T-helper 2 cell treated with Interferon-gamma antibody and Interleukin-4, amounts not matched to agents 5 μg/mL and 100 μg/mL, for 36 hours (primary cell): ENCODE measurements around the gene MKRN2.
"Not testable (repeated sequence)": the region's sequence is repeated elsewhere in the genome, so short reads cannot be mapped to it uniquely, and the experiment has no call there.

ENCODE experiments used
- DNase-seq: peaks from one replicate; pipeline ENCODE4 v3.0.0; 2021; ENCODE audit warnings: low spot score
- H3K27ac Mint-ChIP-seq: one replicate; pipeline ENCODE4 v1.8.0; 2021; ENCODE audit warnings: mild to moderate bottlenecking, mixed read lengths
- H3K27me3 Mint-ChIP-seq: one replicate; pipeline ENCODE4 v1.8.0; 2021; ENCODE audit warnings: low read depth, mixed read lengths
- H3K36me3 Mint-ChIP-seq: one replicate; pipeline ENCODE4 v1.8.0; 2021; ENCODE audit warnings: low read depth, mixed read lengths
- H3K4me1 Mint-ChIP-seq: one replicate; pipeline ENCODE4 v1.8.0; 2021; ENCODE audit warnings: low read depth, mixed read lengths
- H3K4me3 Mint-ChIP-seq: one replicate; pipeline ENCODE4 v1.8.0; 2022; ENCODE audit warnings: mild to moderate bottlenecking, moderate library complexity, mixed read lengths
- H3K9me3 Mint-ChIP-seq: one replicate; pipeline ENCODE4 v1.8.0; 2021; ENCODE audit warnings: mixed read lengths

Gene MKRN2

GRCh38 chr3:12615266-12615665 is 58.4 kb downstream of the MKRN2 start:
- DNase-seq, result no peak
- Mint-ChIP-seq H3K27ac (peak overlapping the region; percentile 15), H3K27me3 (no peaks in the 10 kb centered on the region), H3K4me1 (peaks cover 31% of the 10 kb centered on the region), H3K9me3 (no peaks in the 10 kb centered on the region), H3K36me3 (peaks cover 32% of the 10 kb centered on the region), H3K4me3 (no peak overlapping the region)

GRCh38 chr3:12618426-12618825 is 61.5 kb downstream of the MKRN2 start:
- no peaks in the 10 kb centered on the region for H3K27me3 Mint-ChIP-seq
- H3K4me1 Mint-ChIP-seq, result peaks cover 31% of the 10 kb centered on the region
- no peak overlapping the region for H3K4me3 Mint-ChIP-seq
- no peaks in the 10 kb centered on the region for H3K9me3 Mint-ChIP-seq
- H3K36me3 Mint-ChIP-seq, result peaks cover 21% of the 10 kb centered on the region
- no peak overlapping the region for H3K27ac Mint-ChIP-seq
- DNase-seq, result no peak

GRCh38 chr3:12620305-12620704 is 63.4 kb downstream of the MKRN2 start:
- H3K4me3 Mint-ChIP-seq, result no peak overlapping the region
- peaks cover 30% of the 10 kb centered on the region for H3K4me1 Mint-ChIP-seq
- H3K9me3 Mint-ChIP-seq, result no peaks in the 10 kb centered on the region
- H3K27me3 Mint-ChIP-seq, result no peaks in the 10 kb centered on the region
- no peak overlapping the region for H3K27ac Mint-ChIP-seq
- peaks cover 12% of the 10 kb centered on the region for H3K36me3 Mint-ChIP-seq
- DNase-seq, result no peak

GRCh38 chr3:12620729-12621128 is 63.8 kb downstream of the MKRN2 start:
- Mint-ChIP-seq H3K4me1 (peaks cover 31% of the 10 kb centered on the region), H3K27me3 (no peaks in the 10 kb centered on the region), H3K9me3 (no peaks in the 10 kb centered on the region), H3K27ac (no peak overlapping the region), H3K36me3 (peaks cover 9% of the 10 kb centered on the region), H3K4me3 (no peak overlapping the region)
- DNase-seq, result no peak

GRCh38 chr3:12622335-12622734 is 65.4 kb downstream of the MKRN2 start:
- no peak overlapping the region for H3K4me3 Mint-ChIP-seq

GRCh38 chr3:12624056-12624455 is 67.2 kb downstream of the MKRN2 start:
- H3K36me3 Mint-ChIP-seq, result no peaks in the 10 kb centered on the region
- H3K4me1 Mint-ChIP-seq, result peaks cover 35% of the 10 kb centered on the region
- no peaks in the 10 kb centered on the region for H3K9me3 Mint-ChIP-seq
- H3K27me3 Mint-ChIP-seq, result no peaks in the 10 kb centered on the region
- DNase-seq, result no peak
- no peak overlapping the region for H3K4me3 Mint-ChIP-seq
- no peak overlapping the region for H3K27ac Mint-ChIP-seq

More at GRCh38 chr3:12622335-12622734, 65.4 kb downstream of the MKRN2 start:
- H3K9me3 Mint-ChIP-seq, result no peaks in the 10 kb centered on the region
- H3K36me3 Mint-ChIP-seq, result peaks cover 2% of the 10 kb centered on the region
- H3K27ac Mint-ChIP-seq, result no peak overlapping the region
- peaks cover 31% of the 10 kb centered on the region for H3K4me1 Mint-ChIP-seq
- no peak for DNase-seq
- H3K27me3 Mint-ChIP-seq, result no peaks in the 10 kb centered on the region

GRCh38 chr3:12624964-12625363 is 68.1 kb downstream of the MKRN2 start:
- H3K9me3 Mint-ChIP-seq, H3K27ac Mint-ChIP-seq, H3K36me3 Mint-ChIP-seq, H3K27me3 Mint-ChIP-seq, DNase-seq, H3K4me3 Mint-ChIP-seq: not testable (repeated sequence)
- peaks cover 35% of the 10 kb centered on the region for H3K4me1 Mint-ChIP-seq

- Mint-ChIP-seq H3K9me3 (no peaks in the 10 kb centered on the region), H3K36me3 (no peaks in the 10 kb centered on the region), H3K27me3 (no peaks in the 10 kb centered on the region), H3K27ac (no peak overlapping the region), H3K4me3 (no peak overlapping the region), H3K4me1 (peaks cover 29% of the 10 kb centered on the region)
- no peak for DNase-seq
These were observed 70.5 kb downstream of the MKRN2 start for GRCh38 chr3:12627370-12627769.

- Mint-ChIP-seq H3K9me3 (no peaks in the 10 kb centered on the region), H3K27me3 (no peaks in the 10 kb centered on the region), H3K4me3 (no peak overlapping the region), H3K36me3 (peaks cover 4% of the 10 kb centered on the region), H3K27ac (no peak overlapping the region), H3K4me1 (peaks cover 28% of the 10 kb centered on the region)
- no peak for DNase-seq
These were observed 71.9 kb downstream of the MKRN2 start for GRCh38 chr3:12628813-12629212.

- H3K4me1 Mint-ChIP-seq, result peaks cover 24% of the 10 kb centered on the region
These were observed 72.7 kb downstream of the MKRN2 start for GRCh38 chr3:12629560-12629959.

GRCh38 chr3:12630292-12630691 is 73.4 kb downstream of the MKRN2 start:
- DNase-seq, result no peak
- Mint-ChIP-seq H3K4me1 (peaks cover 23% of the 10 kb centered on the region), H3K9me3 (no peaks in the 10 kb centered on the region), H3K4me3 (no peak overlapping the region), H3K27ac (no peak overlapping the region), H3K27me3 (no peaks in the 10 kb centered on the region), H3K36me3 (peaks cover 4% of the 10 kb centered on the region)

More at GRCh38 chr3:12629560-12629959, 72.7 kb downstream of the MKRN2 start:
- H3K9me3 Mint-ChIP-seq, result no peaks in the 10 kb centered on the region
- no peaks in the 10 kb centered on the region for H3K27me3 Mint-ChIP-seq
- DNase-seq, result no peak
- H3K27ac Mint-ChIP-seq, result no peak overlapping the region
- peaks cover 4% of the 10 kb centered on the region for H3K36me3 Mint-ChIP-seq
- no peak overlapping the region for H3K4me3 Mint-ChIP-seq

GRCh38 chr3:12630843-12631242 is 74.0 kb downstream of the MKRN2 start:
- not testable (repeated sequence) for H3K9me3 Mint-ChIP-seq, H3K36me3 Mint-ChIP-seq, H3K27ac Mint-ChIP-seq, H3K27me3 Mint-ChIP-seq, H3K4me3 Mint-ChIP-seq, DNase-seq
- H3K4me1 Mint-ChIP-seq, result peaks cover 18% of the 10 kb centered on the region

- Mint-ChIP-seq H3K4me3 (no peak overlapping the region), H3K9me3 (no peaks in the 10 kb centered on the region), H3K36me3 (peaks cover 4% of the 10 kb centered on the region), H3K4me1 (peaks cover 11% of the 10 kb centered on the region), H3K27me3 (no peaks in the 10 kb centered on the region), H3K27ac (no peak overlapping the region)
- DNase-seq, result no peak
These were observed 75.6 kb downstream of the MKRN2 start for GRCh38 chr3:12632523-12632922.

- DNase-seq, result no peak
- no peaks in the 10 kb centered on the region for H3K27me3 Mint-ChIP-seq
- no peaks in the 10 kb centered on the region for H3K9me3 Mint-ChIP-seq
- no peak overlapping the region for H3K27ac Mint-ChIP-seq
- peaks cover 11% of the 10 kb centered on the region for H3K4me1 Mint-ChIP-seq
- H3K4me3 Mint-ChIP-seq, result no peak overlapping the region
- peaks cover 8% of the 10 kb centered on the region for H3K36me3 Mint-ChIP-seq
These were observed 76.2 kb downstream of the MKRN2 start for GRCh38 chr3:12633108-12633507.
